Measurements from ENCODE around the gene CDS1. TPM values are rescaled to one million over a fixed set of nuclear protein-coding genes. Genes with fewer than 3 reads are reported as not detected.

Gene CDS1
- total RNA-seq, 4 donors from 2014 or later = 0.83 to 1.7 (median 1.3) TPM

GRCh38 chr4:84683064-84683850 is 100.3 kb downstream of the CDS1 start:
- peaks cover 23 to 93% (median 85%) of the 10 kb centered on the region in 4 donors for H3K36me3 ChIP-seq
- TF ChIP-seq POLR2A (IDR thresholded peaks at IDR 0.05; ENCODE audit: low read depth) = no peak
- no peak for TF ChIP-seq POLR2AphosphoS5 (IDR thresholded peaks at IDR 0.05)
- no peak for TF ChIP-seq CTCF (IDR thresholded peaks at IDR 0.05)
- no peak for TF ChIP-seq EP300 (IDR thresholded peaks at IDR 0.05)
- no peaks in the 10 kb centered on the region for H3K27me3 ChIP-seq
- peaks cover 12 to 21% (median 17%) of the 10 kb centered on the region in 4 donors for H3K4me1 ChIP-seq
- 75% methylated on average over 7 of the region's 7 CpGs for WGBS
- no peak overlapping the region for H3K4me3 ChIP-seq
- no peak for DNase-seq (ENCODE audit: extremely low spot score)
- no peak overlapping the region for H3K27ac ChIP-seq (replicated peaks in 1 of 4)
- H3K9me3 ChIP-seq = no peaks in the 10 kb centered on the region
- intact Hi-C loops (cut with DNase I) = no loop called here

- intact Hi-C loops (cut with DNase I) = no loop called here
- DNase-seq (ENCODE audit: extremely low spot score) = no peak
- peaks cover 12 to 21% (median 17%) of the 10 kb centered on the region in 4 donors for H3K4me1 ChIP-seq
- no peaks in the 10 kb centered on the region for H3K27me3 ChIP-seq
- peaks cover 23 to 93% (median 79%) of the 10 kb centered on the region in 4 donors for H3K36me3 ChIP-seq
- H3K9me3 ChIP-seq = no peaks in the 10 kb centered on the region
- no peak overlapping the region for H3K27ac ChIP-seq (replicated peaks in 1 of 4)
- WGBS = 90% methylated on average over 3 of the region's 3 CpGs
- no peak overlapping the region for H3K4me3 ChIP-seq
- TF ChIP-seq POLR2AphosphoS5 (IDR thresholded peaks at IDR 0.05) = no peak
- no peak for TF ChIP-seq EP300 (IDR thresholded peaks at IDR 0.05)
- no peak for TF ChIP-seq POLR2A (IDR thresholded peaks at IDR 0.05; ENCODE audit: low read depth)
- TF ChIP-seq CTCF (IDR thresholded peaks at IDR 0.05) = no peak
These were observed 101.4 kb downstream of the CDS1 start for GRCh38 chr4:84684361-84684760.

GRCh38 chr4:84685105-84685504 is 102.2 kb downstream of the CDS1 start:
- no peak for DNase-seq (ENCODE audit: extremely low spot score)
- Histone ChIP-seq H3K9me3 (no peaks in the 10 kb centered on the region), H3K27ac (replicated peaks in 1 of 4) (no peak overlapping the region), H3K36me3 (peaks cover 23 to 96% (median 76%) of the 10 kb centered on the region in 4 donors), H3K27me3 (no peaks in the 10 kb centered on the region), H3K4me1 (peaks cover 12 to 21% (median 17%) of the 10 kb centered on the region in 4 donors), H3K4me3 (no peak overlapping the region)
- WGBS = 81% methylated on average over 1 of the region's 1 CpG
- intact Hi-C loops (cut with DNase I) = no loop called here
- TF ChIP-seq EP300 (IDR thresholded peaks at IDR 0.05) (no peak), POLR2AphosphoS5 (IDR thresholded peaks at IDR 0.05) (no peak), CTCF (IDR thresholded peaks at IDR 0.05) (no peak), POLR2A (IDR thresholded peaks at IDR 0.05; ENCODE audit: low read depth) (no peak)

- Histone ChIP-seq H3K4me1 (peaks cover 0 to 10% (median 7%) of the 10 kb centered on the region in 4 donors), H3K27me3 (no peaks in the 10 kb centered on the region), H3K9me3 (no peaks in the 10 kb centered on the region), H3K36me3 (peaks cover 23 to 98% (median 74%) of the 10 kb centered on the region in 4 donors), H3K4me3 (no peak overlapping the region), H3K27ac (replicated peaks in 1 of 4) (no peak overlapping the region)
- intact Hi-C loops (cut with DNase I) = no loop called here
- DNase-seq (ENCODE audit: extremely low spot score) = no peak
- WGBS = 97% methylated on average over 5 of the region's 5 CpGs
- TF ChIP-seq EP300 (IDR thresholded peaks at IDR 0.05) = no peak
- no peak for TF ChIP-seq POLR2A (IDR thresholded peaks at IDR 0.05; ENCODE audit: low read depth)
- no peak for TF ChIP-seq POLR2AphosphoS5 (IDR thresholded peaks at IDR 0.05)
- no peak for TF ChIP-seq CTCF (IDR thresholded peaks at IDR 0.05)
These were observed 105.7 kb downstream of the CDS1 start for GRCh38 chr4:84688605-84689004.
